Stimulated activated CD8-positive, alpha-beta memory T cell treated with anti-CD3 and anti-CD28 coated beads, Interleukin-2, amount 100 ng/mL, for 1 hour (primary cell): ENCODE data around the gene SRRM3.
"Not testable (repeated sequence)": the region's sequence is repeated elsewhere in the genome, so short reads cannot be mapped to it uniquely, and the experiment has no call there.

Experiments used
- DNase-seq, 2 donors: peaks; one replicate each; pipeline ENCODE4 v3.0.0-alpha.2; 2020; ENCODE audit warnings: low read depth in 2 of 2

SRRM3 gene

GRCh38 chr7:76191783-76192240, 9.9 kb upstream of the SRRM3 start:
- no peak for DNase-seq

- DNase-seq, result no peak
Observed at GRCh38 chr7:76193466-76193865, 8.2 kb upstream of the SRRM3 start.

DNA sequence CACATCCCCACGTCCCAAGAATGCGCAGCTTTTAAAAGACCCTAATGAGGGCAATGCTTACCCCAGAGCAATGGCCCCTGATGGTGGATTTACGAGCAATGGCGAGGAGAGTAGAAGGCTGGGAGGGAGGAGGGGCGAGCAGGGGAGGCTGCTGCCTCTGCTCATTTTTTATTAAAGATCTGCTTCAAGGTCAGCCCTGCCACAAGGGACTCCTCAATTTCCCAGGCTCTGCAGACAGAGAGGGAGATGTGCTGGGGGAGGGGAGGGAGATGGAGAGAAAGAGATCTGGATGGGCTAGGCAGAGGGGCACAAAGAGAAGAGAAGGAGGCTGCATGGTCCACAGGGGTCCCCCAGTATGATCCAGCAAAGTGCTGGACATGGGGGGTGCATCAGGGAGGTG, 7.8 kb upstream of the SRRM3 start:
- DNase-seq, result no peak

GRCh38 chr7:76196786-76197185, 4.9 kb upstream of the SRRM3 start:
- no peak for DNase-seq

GRCh38 chr7:76198202-76198601, 3.5 kb upstream of the SRRM3 start:
- no peak for DNase-seq

- DNase-seq, result no peak
Observed at GRCh38 chr7:76202666-76203030, 952 bp downstream of the SRRM3 start.

GRCh38 chr7:76204147-76204546, 2.5 kb downstream of the SRRM3 start:
- DNase-seq, result no peak

- no peak for DNase-seq
Observed at GRCh38 chr7:76206633-76207032, 4.9 kb downstream of the SRRM3 start.

DNA sequence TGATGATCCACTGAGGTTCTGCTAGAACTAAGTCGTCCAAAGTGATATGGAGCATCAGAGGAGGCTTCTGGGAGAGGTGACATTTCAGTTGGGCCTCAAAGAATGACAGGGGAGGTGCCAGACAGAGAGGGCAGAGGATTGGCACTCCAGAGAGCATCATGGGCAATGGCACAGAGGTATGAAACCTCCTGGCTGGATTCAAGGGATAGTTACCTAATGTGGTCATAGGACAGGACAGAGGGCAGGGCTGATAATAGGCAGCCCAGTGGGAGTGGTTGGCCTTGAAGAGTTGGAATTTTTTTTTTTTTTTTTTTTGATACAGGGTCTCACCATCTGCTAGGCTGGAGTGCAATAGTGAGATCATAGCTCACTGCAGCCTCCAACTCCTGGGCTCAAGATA, 7.6 kb downstream of the SRRM3 start:
- DNase-seq, result no peak

- no peak for DNase-seq
Observed at GRCh38 chr7:76211216-76211615, 9.5 kb downstream of the SRRM3 start.

GRCh38 chr7:76215349-76215748, 13.7 kb downstream of the SRRM3 start:
- not testable (repeated sequence) for DNase-seq

- DNase-seq, result no peak
Observed at GRCh38 chr7:76216381-76217082, 14.8 kb downstream of the SRRM3 start.

- no peak for DNase-seq
Observed at GRCh38 chr7:76217942-76218566, 16.4 kb downstream of the SRRM3 start.

GRCh38 chr7:76220185-76221057, 18.7 kb downstream of the SRRM3 start:
- DNase-seq, result no peak

DNA sequence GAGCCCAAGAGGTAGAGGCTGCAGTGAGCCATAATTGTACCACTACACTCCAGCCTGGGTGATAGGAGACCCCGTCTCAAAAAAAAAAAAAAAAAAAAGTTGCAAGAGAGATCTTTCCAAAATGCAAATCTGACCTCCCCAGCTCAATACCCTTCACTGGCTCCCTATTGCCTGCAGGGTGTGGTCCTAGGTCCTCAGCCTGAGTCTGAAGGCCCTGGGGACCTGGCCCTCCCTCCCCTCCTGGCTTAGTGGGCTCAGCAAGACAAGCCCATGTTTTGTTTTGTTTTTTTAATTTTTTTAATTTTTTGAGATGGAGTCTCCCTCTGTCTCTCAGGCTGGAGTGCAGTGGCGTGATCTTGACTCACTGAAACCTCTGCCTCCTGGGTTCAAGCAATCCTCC, 20.6 kb downstream of the SRRM3 start:
- no peak for DNase-seq

DNA sequence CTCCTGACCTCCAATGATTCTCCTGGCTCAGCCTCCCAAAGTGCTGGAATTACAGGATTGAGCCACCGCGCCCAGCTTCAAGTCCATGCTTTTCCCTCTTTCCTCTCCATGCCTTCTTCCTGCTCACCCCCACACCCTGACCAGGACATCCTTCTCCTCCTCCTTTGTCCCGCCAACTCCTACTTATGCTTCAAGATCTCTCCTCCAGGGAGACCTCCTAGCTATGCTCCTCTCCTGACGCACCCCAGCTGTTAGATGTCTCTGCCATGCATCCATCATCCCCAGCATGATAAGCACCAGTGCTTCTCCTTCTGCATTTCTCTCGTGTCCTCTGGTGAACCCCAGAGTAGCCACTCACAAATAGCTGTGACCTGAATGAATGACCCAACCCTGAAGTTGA, 21.1 kb downstream of the SRRM3 start:
- DNase-seq, result no peak

GRCh38 chr7:76223286-76223972, 21.7 kb downstream of the SRRM3 start:
- DNase-seq, result no peak

- no peak for DNase-seq
Observed at GRCh38 chr7:76224695-76225094, 23.0 kb downstream of the SRRM3 start.

- DNase-seq, result no peak
Observed at GRCh38 chr7:76225379-76225778, 23.7 kb downstream of the SRRM3 start.

GRCh38 chr7:76225951-76226350, 24.3 kb downstream of the SRRM3 start:
- DNase-seq, result no peak

DNA sequence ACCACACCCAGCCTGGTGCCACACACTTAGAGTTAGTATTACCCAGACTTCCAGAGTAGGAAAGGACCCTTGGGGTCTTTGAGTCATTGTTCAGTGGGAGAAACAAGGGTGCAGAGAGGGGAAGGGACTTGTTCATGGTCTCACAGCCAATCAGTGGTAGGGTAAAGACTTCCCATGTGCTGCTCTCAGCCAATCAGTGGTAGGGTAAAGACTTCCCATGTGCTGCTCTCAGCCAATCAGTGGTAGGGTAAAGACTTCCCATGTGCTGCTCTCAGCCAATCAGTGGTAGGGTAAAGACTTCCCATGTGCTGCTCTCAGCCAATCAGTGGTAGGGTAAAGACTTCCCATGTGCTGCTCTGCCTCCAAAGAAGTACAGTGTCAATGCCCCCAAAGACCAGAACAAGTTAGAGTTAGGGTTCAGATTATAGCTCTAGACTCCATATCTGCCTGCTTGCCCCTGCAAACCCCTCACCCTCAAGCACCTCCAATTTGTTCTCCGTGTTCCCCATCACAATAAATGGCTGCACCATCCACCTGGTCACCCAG, 25.3 kb downstream of the SRRM3 start:
- DNase-seq, result not testable (repeated sequence)

DNA sequence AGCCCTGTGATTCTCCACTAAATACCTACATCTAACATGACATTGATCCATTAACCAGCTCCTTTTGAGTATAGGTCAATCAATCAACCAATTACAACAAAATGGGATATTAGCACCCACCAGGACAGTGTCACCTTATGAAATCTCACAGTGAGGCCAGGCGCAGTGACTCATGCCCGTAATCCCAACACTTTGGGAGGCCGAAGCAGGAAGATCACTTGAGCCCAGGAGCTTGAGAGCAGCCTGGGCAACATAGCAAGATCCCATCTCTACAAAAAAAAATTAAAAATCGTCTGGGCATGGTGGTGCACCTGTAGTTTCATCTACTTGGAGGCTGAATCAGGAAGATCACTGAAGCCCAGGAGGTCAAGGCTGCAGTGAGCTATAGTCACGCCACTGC, 28.5 kb downstream of the SRRM3 start:
- DNase-seq, result no peak
